ENCODE results near the gene ITGB4. TPM values are rescaled to one million over a fixed set of nuclear protein-coding genes. Genes with fewer than 3 reads are reported as not detected.
"Not testable (repeated sequence)": the region's sequence is repeated elsewhere in the genome, so short reads cannot be mapped to it uniquely, and the experiment has no call there.

Gene ITGB4
- total RNA-seq, 6 experiments from 2014 or later = 0.92 to 4.1 (median 2.0) TPM

DNA sequence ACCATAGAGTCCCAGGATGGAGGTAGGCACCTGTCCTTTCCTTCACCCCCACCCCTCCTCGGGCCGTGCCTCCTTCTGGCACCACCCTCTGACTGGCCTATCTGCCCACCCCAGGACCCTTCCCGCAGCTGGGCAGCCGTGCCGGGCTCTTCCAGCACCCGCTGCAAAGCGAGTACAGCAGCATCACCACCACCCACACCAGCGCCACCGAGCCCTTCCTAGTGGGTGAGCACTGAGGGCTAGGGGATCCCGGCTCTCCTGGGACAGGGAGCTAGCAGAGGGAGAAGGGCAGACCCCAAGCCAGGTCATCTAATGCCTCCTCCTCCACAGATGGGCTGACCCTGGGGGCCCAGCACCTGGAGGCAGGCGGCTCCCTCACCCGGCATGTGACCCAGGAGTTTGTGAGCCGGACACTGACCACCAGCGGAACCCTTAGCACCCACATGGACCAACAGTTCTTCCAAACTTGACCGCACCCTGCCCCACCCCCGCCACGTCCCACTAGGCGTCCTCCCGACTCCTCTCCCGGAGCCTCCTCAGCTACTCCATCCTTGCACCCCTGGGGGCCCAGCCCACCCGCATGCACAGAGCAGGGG is 35.9 kb downstream of the ITGB4 start:
- no peaks in the 10 kb centered on the region for H3K27me3 ChIP-seq
- no peak overlapping the region for H3K4me3 ChIP-seq
- WGBS (ENCODE audit: insufficient coverage, low coverage, low lambda C conversion rate, missing lambda C conversion rate) = 82% methylated on average over 7 of the region's 21 CpGs
- DNase-seq (no peak), ATAC-seq (no peak)
- intact Hi-C loops (cut with DNase I) = loop anchor here in 1 of 2 donors (10.0 kb wide), 1 partner anchor 68 kb away; no protein-coding TSS in a partner anchor
- TF ChIP-seq, protein P1, sequence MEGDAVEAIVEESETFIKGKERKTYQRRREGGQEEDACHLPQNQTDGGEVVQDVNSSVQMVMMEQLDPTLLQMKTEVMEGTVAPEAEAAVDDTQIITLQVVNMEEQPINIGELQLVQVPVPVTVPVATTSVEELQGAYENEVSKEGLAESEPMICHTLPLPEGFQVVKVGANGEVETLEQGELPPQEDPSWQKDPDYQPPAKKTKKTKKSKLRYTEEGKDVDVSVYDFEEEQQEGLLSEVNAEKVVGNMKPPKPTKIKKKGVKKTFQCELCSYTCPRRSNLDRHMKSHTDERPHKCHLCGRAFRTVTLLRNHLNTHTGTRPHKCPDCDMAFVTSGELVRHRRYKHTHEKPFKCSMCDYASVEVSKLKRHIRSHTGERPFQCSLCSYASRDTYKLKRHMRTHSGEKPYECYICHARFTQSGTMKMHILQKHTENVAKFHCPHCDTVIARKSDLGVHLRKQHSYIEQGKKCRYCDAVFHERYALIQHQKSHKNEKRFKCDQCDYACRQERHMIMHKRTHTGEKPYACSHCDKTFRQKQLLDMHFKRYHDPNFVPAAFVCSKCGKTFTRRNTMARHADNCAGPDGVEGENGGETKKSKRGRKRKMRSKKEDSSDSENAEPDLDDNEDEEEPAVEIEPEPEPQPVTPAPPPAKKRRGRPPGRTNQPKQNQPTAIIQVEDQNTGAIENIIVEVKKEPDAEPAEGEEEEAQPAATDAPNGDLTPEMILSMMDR (IDR thresholded peaks at IDR 0.05) = no peak
- no peaks in the 10 kb centered on the region for H3K9me3 ChIP-seq
- peaks cover 0 to 4% (median 0%) of the 10 kb centered on the region in 4 donors for H3K36me3 ChIP-seq
- H3K4me1 ChIP-seq = peaks cover 0 to 12% (median 5%) of the 10 kb centered on the region in 4 donors
- H3K27ac ChIP-seq = no peak overlapping the region

DNA sequence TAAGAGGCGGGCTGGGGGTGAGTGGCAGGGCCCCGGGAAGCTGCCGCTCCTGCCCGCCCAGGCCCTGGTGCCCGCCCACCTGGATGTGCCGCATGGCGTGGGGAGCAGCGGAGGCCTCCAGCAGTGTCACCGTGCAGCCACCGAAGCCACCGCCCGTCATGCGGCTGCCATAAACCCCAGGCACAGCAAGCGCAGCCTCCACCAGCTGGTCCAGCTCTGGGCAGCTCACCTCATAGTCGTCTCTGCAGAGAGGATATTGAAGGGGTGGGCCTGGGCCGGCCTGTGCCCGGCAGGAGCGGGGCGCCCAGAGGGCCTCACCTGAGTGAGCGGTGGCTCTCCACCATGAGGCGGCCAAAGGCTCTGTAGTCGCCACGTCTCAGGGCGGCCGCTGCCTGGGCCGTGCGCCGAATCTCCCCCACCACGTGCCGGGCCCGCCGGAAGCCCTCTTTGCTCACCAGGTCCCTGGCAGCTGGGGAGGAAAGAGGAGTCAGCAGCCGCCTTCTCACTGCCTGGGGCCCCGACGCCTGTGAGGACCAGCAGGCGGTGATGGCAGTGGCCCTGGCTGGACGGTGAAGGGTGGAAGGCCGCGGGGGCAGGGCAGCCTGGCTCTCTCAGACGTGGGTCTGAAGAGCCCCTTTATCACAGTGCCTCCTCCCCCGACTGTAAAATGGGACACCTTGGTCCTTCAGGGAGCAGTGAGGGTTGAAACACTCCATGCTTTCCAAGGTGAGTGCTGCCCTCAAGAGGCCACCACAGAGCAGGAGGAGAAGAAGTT is 37.1 kb downstream of the ITGB4 start:
- intact Hi-C loops (cut with DNase I) = loop anchor here in 1 of 2 donors (10.0 kb wide), 1 partner anchor 66 kb away; no protein-coding TSS in a partner anchor
- TF ChIP-seq, protein P1 (IDR thresholded peaks at IDR 0.05) = peak in 2 of 4 donors; percentile 12 to 27
- no peak for TF ChIP-seq POLR2A (IDR thresholded peaks at IDR 0.05)
- 90% methylated on average over 6 of the region's 41 CpGs for WGBS (ENCODE audit: insufficient coverage, low coverage, low lambda C conversion rate, missing lambda C conversion rate)
- ATAC-seq (no peak), DNase-seq (no peak)
- H3K36me3 ChIP-seq = peaks cover 0 to 4% (median 0%) of the 10 kb centered on the region in 4 donors
- no peaks in the 10 kb centered on the region for H3K9me3 ChIP-seq
- H3K27ac ChIP-seq = no peak overlapping the region
- no peak overlapping the region for H3K4me3 ChIP-seq
- H3K27me3 ChIP-seq = no peaks in the 10 kb centered on the region
- H3K4me1 ChIP-seq = peaks cover 0 to 12% (median 5%) of the 10 kb centered on the region in 4 donors

DNA sequence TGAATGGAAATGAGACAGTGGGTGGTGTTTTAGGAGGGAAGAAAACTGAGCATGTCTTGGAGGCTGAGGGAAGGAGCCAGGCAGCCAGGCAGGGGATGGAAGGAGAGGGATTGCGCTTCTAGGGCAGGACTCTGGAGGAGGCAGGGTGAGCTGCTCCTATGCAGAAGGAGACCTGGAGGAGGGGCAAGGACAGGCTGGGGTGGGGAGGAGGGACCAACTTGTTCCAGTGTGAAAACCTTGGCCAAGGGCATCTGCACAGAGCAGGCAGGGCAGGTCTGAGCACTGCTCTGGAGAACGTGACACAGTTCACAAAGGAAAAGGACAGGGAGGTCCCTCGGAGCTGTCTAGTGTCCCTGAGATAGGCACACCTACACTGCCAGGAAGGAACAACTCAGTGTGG is 38.2 kb downstream of the ITGB4 start:
- WGBS (ENCODE audit: insufficient coverage, low coverage, low lambda C conversion rate, missing lambda C conversion rate) = 100% methylated on average over 2 of the region's 3 CpGs
- peaks cover 0 to 4% (median 0%) of the 10 kb centered on the region in 4 donors for H3K36me3 ChIP-seq
- H3K4me3 ChIP-seq = no peak overlapping the region
- no peak for DNase-seq
- no peaks in the 10 kb centered on the region for H3K9me3 ChIP-seq
- intact Hi-C loops (cut with DNase I) = loop anchor here in 1 of 2 donors (10.0 kb wide), 1 partner anchor 65 kb away; no protein-coding TSS in a partner anchor
- no peak for ATAC-seq
- TF ChIP-seq POLR2A (IDR thresholded peaks at IDR 0.05) = no peak
- TF ChIP-seq, protein P1 (IDR thresholded peaks at IDR 0.05) = no peak
- no peak overlapping the region for H3K27ac ChIP-seq
- no peaks in the 10 kb centered on the region for H3K27me3 ChIP-seq
- H3K4me1 ChIP-seq = peaks cover 0 to 13% (median 6%) of the 10 kb centered on the region in 4 donors

DNA sequence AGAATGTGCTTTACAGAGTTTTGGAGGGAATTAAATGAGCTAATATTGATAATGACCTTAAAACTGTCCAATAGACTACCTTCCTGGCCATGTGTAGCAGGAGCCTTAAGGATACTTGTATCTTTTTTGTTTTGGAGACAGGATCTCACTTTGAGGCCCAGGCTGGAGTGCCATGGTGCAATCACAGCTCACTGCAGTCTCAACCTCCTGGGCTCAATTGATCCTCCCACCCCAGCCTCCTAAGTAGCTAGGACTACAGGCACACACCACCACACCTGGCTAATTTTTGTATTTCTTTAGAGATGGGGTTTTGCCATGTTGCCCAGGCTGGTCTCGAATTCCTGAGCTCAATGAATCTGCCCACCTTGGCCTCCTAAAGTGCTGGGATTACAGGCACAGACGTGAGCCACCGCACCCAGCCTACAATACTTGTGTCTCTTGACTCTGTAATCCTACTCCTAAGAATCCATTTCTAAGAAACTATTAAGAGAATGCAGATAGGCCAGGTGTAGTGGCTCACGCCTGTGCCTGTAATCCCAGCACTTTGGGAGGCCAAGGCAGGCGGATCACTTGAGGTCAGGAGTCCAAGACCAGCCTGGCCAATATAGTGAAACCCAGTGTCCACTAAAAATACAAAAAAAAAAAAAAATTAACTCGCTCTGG is 38.9 kb downstream of the ITGB4 start:
- not testable (repeated sequence) for H3K9me3 ChIP-seq, DNase-seq, H3K4me3 ChIP-seq, ATAC-seq, H3K4me1 ChIP-seq, H3K27me3 ChIP-seq, H3K36me3 ChIP-seq, H3K27ac ChIP-seq
- 81% methylated on average over 6 of the region's 6 CpGs for WGBS (ENCODE audit: insufficient coverage, low coverage, low lambda C conversion rate, missing lambda C conversion rate)
- intact Hi-C loops (cut with DNase I) = loop anchor here in 1 of 2 donors (10.0 kb wide), 1 partner anchor 65 kb away; no protein-coding TSS in a partner anchor
